ENCODE measurements around the gene LDLRAD3. TPM values are rescaled to one million over a fixed set of nuclear protein-coding genes. Genes with fewer than 3 reads are reported as not detected.

Gene LDLRAD3
- total RNA-seq, 1 experiment from 2014 or later = 12.1 TPM

DNA sequence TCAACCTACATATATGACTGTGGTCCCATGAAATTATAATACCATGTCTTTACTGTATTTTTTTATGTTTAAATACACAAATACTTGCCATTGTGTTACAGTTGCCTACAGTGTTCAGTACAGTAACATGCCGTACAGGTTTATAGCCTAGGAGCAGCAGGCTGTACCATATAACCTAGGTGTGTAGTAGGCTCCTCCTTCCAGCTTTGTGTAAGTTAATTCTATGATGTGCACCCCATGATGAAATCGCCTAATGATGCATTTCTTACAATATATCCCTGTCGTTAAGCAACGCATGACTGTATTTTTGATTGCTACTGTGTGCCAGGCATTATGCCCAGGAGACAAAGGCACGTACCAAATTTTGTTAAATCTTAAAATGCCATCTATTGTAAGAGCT is 163.7 kb downstream of the LDLRAD3 start:
- H3K27me3 Mint-ChIP-seq (ENCODE audit: low read depth) = no peaks in the 10 kb centered on the region
- no peak overlapping the region for H3K4ac ChIP-seq (ENCODE audit: low read depth, low read length)

More for the DNA sequence above, 163.7 kb downstream of the LDLRAD3 start:
- no peaks in the 10 kb centered on the region for H3K79me1 ChIP-seq (ENCODE audit: insufficient read depth, low read depth, low read length, poor library complexity, severe bottlenecking)
- no peak overlapping the region for H2AK5ac ChIP-seq (ENCODE audit: insufficient read length, low read length)
- no peaks in the 10 kb centered on the region for H3K79me2 ChIP-seq (ENCODE audit: insufficient read depth, low read length)
- Mint-ChIP-seq H3K4me3 (no peak overlapping the region), H3K36me3 (ENCODE audit: insufficient read depth in 1 of 3, low read depth in 3 of 3) (peaks cover 24 to 38% (median 36%) of the 10 kb centered on the region in 3 experiments), H3K4me1 (peaks cover 66% of the 10 kb centered on the region in 2 experiments), H3K9me3 (peaks cover 3 to 12% of the 10 kb centered on the region in 2 experiments), H3K27ac (no peak overlapping the region)
- no peak overlapping the region for H2BK120ac ChIP-seq (ENCODE audit: low read depth, low read length, poor library complexity, severe bottlenecking)
- no peak overlapping the region for H2BK20ac ChIP-seq (ENCODE audit: low read depth, low read length, poor library complexity, severe bottlenecking)
- H2BK5ac ChIP-seq (ENCODE audit: insufficient read length, low read length) = no peak overlapping the region
- no peak overlapping the region for H3K14ac ChIP-seq (ENCODE audit: insufficient read depth, low read length)
- no peak overlapping the region for H4K8ac ChIP-seq (replicated peaks; ENCODE audit: insufficient read length, low read depth, low read length)
- DNase-seq = no peak
- H3K23ac ChIP-seq (ENCODE audit: insufficient read length, low read depth, low read length) = no peak overlapping the region
- no peak overlapping the region for H3T11ph ChIP-seq (ENCODE audit: low read length)
- H3K27ac ChIP-seq (ENCODE audit: insufficient read length, low read depth, low read length) = no peak overlapping the region
- H2BK15ac ChIP-seq (ENCODE audit: low read depth, low read length) = no peak overlapping the region
- WGBS (ENCODE audit: extremely low coverage, insufficient read length, low lambda C conversion rate) = no CpG with 5 or more reads among the region's 5 CpGs
- H2AFZ ChIP-seq (ENCODE audit: low read length) = no peak overlapping the region
- H3K23me2 ChIP-seq (ENCODE audit: insufficient read length, low read depth, low read length, poor library complexity, severe bottlenecking) = no peaks in the 10 kb centered on the region
- H3K27me3 ChIP-seq (ENCODE audit: insufficient read depth, low read length) = no peaks in the 10 kb centered on the region
- H3K4me2 ChIP-seq (ENCODE audit: insufficient read depth, insufficient read length, low read length) = no peak overlapping the region
- H3K18ac ChIP-seq (ENCODE audit: insufficient read length, low read depth, low read length) = no peak overlapping the region
- H3K4me1 ChIP-seq (ENCODE audit: insufficient read depth, low read length) = peaks cover 28% of the 10 kb centered on the region
- no peaks in the 10 kb centered on the region for H4K20me1 ChIP-seq (ENCODE audit: control insufficient read depth, insufficient read depth, insufficient read length)
- no peak overlapping the region for H4K91ac ChIP-seq (ENCODE audit: insufficient read length, low read depth, low read length)
- no peak overlapping the region for H3K9ac ChIP-seq (ENCODE audit: extremely low read depth, insufficient read length, low read length)
- TF ChIP-seq, protein P1, sequence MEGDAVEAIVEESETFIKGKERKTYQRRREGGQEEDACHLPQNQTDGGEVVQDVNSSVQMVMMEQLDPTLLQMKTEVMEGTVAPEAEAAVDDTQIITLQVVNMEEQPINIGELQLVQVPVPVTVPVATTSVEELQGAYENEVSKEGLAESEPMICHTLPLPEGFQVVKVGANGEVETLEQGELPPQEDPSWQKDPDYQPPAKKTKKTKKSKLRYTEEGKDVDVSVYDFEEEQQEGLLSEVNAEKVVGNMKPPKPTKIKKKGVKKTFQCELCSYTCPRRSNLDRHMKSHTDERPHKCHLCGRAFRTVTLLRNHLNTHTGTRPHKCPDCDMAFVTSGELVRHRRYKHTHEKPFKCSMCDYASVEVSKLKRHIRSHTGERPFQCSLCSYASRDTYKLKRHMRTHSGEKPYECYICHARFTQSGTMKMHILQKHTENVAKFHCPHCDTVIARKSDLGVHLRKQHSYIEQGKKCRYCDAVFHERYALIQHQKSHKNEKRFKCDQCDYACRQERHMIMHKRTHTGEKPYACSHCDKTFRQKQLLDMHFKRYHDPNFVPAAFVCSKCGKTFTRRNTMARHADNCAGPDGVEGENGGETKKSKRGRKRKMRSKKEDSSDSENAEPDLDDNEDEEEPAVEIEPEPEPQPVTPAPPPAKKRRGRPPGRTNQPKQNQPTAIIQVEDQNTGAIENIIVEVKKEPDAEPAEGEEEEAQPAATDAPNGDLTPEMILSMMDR (conservative IDR thresholded peaks at IDR 0.05) = no peak
- H4K5ac ChIP-seq (ENCODE audit: insufficient read length, low read depth, low read length) = no peak overlapping the region
- H2BK12ac ChIP-seq (ENCODE audit: insufficient read length, low read depth, low read length) = no peak overlapping the region
- H3K56ac ChIP-seq (ENCODE audit: insufficient read length, low read depth, low read length) = no peak overlapping the region
- no peaks in the 10 kb centered on the region for H3K9me3 ChIP-seq (ENCODE audit: control insufficient read depth, low read depth, low read length)
